K562 (cell line): ENCODE measurements around the gene KLHL18. TPM values are rescaled to one million over a fixed set of nuclear protein-coding genes. Genes with fewer than 3 reads are reported as not detected.

ENCODE experiments used
- HMGN3 ChIP-seq: IDR thresholded peaks from 2 replicates; pipeline ENCODE4 v1.6.1; 2011; ENCODE audit warnings: borderline replicate concordance, low read depth, mild to moderate bottlenecking, mixed read lengths, low read length; ENCODE audit not compliant: insufficient read length; ENCODE audit errors: extremely low read depth
- PTRF ChIP-seq: fragments of 450-650 bp; IDR thresholded peaks from 2 replicates; pipeline ENCODE4 v1.6.1; 2016; ENCODE audit warnings: mild to moderate bottlenecking, missing genetic modification characterization, missing compliant biosample characterization
- TAF15 ChIP-seq: fragments of 200-400 bp; formaldehyde crosslinking; IDR thresholded peaks from 2 replicates; pipeline ENCODE4 v1.6.1; 2017; ENCODE audit warnings: mild to moderate bottlenecking, low read depth, low read length, moderate library complexity
- ZBTB11 ChIP-seq, 3 experiments: fragments of 200-800 bp in 1 of 3; fragments of 250-450 bp in 1 of 3; fragments of 450-650 bp in 1 of 3; sonication (Bioruptor Pico) in 1 of 3; sonication (Bioruptor generic) in 1 of 3; formaldehyde crosslinking in 1 of 3; IDR thresholded peaks; 2 replicates each; pipeline versions ENCODE4 v1.6.1 to v1.8.0; 2016 to 2022; ENCODE audit warnings: mild to moderate bottlenecking in 2 of 3, missing genetic modification characterization in 2 of 3, missing compliant biosample characterization in 1 of 3, moderate library complexity in 1 of 3
- ZNF280B ChIP-seq: fragments of 250-450 bp; sonication (Bioruptor Pico); IDR thresholded peaks from 2 replicates; pipeline ENCODE4 v1.5.1; 2021; ENCODE audit warnings: mild to moderate bottlenecking
- ZNF561 ChIP-seq: fragments of 450-650 bp; formaldehyde crosslinking; conservative IDR thresholded peaks from 2 replicates; pipeline ENCODE4 v1.4.0; 2020; ENCODE audit warnings: mild to moderate bottlenecking, moderate library complexity
- polyA plus RNA-seq, 8 experiments: library from polyadenylated mRNA; depleted of rRNA in 4 of 8; stranded (reverse) in 5 of 8; unstranded in 3 of 8; fragments of >200 nt; fragmentation: Nextera tagmentation in 2 of 8; fragmentation: Illumina TruSeq in 1 of 8; extraction: Ambion mirVana in 2 of 8; extraction: Trizol in 1 of 8; gene quantifications; 2 replicates each; pipeline versions ENCODE4 v1.2.1 to v1.2.3, GENCODE V29; 2011 to 2014; ENCODE audit warnings: inconsistent platforms in 1 of 8, missing spikeins in 1 of 8
- total RNA-seq, 7 experiments: library from RNA; depleted of rRNA in 6 of 7; stranded (reverse); fragments of >200 nt in 6 of 7; fragmentation: Illumina TruSeq in 2 of 7; extraction: Trizol in 2 of 7; gene quantifications; 2 replicates each; pipeline versions ENCODE4 v1.2.1 to v1.2.3, GENCODE V29; 2011 to 2021; ENCODE audit warnings: low replicate concordance in 1 of 7
- TF ChIP-seq, protein P1 (sequence below): fragments of 450-650 bp; IDR thresholded peaks from 2 replicates; pipeline ENCODE4 v1.6.1; 2016; ENCODE audit warnings: mild to moderate bottlenecking, moderate library complexity
- TF ChIP-seq, protein P2 (sequence below): fragments of 450-650 bp; IDR thresholded peaks from one replicate; pipeline ENCODE4 v1.6.1; 2018; ENCODE audit warnings: mild to moderate bottlenecking, moderate library complexity; ENCODE audit not compliant: partially characterized antibody

Gene KLHL18
- total and polyA plus RNA-seq, 9 of the 15 experiments (the other 6 are each of a cell fraction or from before 2014, with no cell fraction given), result 26.7 to 97.5 (median 48.7) TPM

DNA sequence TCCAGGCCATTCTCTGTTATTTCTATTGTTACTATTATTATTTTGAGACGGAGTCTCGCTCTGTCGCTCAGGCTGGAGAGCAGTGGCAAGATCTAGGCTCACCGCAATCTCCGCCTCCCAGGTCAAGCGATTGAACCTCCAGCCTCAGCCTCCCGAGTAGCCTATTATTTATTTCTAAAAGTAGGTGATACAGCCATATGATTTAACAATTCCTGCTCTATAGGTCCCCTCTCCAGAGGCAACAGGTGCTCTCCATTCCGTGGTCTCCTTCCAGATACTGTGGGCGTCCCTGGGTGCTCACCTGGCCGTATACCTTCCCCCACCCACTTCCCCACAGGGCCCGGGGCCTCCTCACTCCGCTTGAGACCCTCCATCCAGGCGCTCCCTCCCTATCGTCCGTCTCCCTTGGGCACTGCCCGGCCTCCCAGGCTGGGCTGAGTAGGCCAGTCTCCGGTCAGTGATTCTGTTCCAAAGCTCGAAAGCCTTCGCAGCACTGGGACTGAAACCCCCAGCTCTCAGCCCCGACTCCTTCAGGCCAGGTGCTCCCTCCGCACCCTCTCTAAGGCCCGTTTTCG is 97.4 kb downstream of the KLHL18 start (continued):
- TF ChIP-seq ZNF280B (CRISPR knock-in tag) (no peak), TAF15 (no peak), ZNF561 (CRISPR knock-in tag) (no peak), ZBTB11 (CRISPR knock-in tag; IDR thresholded peaks at IDR 0.05) (no peak), PTRF (tag) (no peak), HMGN3 (no peak)
- TF ChIP-seq, protein P1, sequence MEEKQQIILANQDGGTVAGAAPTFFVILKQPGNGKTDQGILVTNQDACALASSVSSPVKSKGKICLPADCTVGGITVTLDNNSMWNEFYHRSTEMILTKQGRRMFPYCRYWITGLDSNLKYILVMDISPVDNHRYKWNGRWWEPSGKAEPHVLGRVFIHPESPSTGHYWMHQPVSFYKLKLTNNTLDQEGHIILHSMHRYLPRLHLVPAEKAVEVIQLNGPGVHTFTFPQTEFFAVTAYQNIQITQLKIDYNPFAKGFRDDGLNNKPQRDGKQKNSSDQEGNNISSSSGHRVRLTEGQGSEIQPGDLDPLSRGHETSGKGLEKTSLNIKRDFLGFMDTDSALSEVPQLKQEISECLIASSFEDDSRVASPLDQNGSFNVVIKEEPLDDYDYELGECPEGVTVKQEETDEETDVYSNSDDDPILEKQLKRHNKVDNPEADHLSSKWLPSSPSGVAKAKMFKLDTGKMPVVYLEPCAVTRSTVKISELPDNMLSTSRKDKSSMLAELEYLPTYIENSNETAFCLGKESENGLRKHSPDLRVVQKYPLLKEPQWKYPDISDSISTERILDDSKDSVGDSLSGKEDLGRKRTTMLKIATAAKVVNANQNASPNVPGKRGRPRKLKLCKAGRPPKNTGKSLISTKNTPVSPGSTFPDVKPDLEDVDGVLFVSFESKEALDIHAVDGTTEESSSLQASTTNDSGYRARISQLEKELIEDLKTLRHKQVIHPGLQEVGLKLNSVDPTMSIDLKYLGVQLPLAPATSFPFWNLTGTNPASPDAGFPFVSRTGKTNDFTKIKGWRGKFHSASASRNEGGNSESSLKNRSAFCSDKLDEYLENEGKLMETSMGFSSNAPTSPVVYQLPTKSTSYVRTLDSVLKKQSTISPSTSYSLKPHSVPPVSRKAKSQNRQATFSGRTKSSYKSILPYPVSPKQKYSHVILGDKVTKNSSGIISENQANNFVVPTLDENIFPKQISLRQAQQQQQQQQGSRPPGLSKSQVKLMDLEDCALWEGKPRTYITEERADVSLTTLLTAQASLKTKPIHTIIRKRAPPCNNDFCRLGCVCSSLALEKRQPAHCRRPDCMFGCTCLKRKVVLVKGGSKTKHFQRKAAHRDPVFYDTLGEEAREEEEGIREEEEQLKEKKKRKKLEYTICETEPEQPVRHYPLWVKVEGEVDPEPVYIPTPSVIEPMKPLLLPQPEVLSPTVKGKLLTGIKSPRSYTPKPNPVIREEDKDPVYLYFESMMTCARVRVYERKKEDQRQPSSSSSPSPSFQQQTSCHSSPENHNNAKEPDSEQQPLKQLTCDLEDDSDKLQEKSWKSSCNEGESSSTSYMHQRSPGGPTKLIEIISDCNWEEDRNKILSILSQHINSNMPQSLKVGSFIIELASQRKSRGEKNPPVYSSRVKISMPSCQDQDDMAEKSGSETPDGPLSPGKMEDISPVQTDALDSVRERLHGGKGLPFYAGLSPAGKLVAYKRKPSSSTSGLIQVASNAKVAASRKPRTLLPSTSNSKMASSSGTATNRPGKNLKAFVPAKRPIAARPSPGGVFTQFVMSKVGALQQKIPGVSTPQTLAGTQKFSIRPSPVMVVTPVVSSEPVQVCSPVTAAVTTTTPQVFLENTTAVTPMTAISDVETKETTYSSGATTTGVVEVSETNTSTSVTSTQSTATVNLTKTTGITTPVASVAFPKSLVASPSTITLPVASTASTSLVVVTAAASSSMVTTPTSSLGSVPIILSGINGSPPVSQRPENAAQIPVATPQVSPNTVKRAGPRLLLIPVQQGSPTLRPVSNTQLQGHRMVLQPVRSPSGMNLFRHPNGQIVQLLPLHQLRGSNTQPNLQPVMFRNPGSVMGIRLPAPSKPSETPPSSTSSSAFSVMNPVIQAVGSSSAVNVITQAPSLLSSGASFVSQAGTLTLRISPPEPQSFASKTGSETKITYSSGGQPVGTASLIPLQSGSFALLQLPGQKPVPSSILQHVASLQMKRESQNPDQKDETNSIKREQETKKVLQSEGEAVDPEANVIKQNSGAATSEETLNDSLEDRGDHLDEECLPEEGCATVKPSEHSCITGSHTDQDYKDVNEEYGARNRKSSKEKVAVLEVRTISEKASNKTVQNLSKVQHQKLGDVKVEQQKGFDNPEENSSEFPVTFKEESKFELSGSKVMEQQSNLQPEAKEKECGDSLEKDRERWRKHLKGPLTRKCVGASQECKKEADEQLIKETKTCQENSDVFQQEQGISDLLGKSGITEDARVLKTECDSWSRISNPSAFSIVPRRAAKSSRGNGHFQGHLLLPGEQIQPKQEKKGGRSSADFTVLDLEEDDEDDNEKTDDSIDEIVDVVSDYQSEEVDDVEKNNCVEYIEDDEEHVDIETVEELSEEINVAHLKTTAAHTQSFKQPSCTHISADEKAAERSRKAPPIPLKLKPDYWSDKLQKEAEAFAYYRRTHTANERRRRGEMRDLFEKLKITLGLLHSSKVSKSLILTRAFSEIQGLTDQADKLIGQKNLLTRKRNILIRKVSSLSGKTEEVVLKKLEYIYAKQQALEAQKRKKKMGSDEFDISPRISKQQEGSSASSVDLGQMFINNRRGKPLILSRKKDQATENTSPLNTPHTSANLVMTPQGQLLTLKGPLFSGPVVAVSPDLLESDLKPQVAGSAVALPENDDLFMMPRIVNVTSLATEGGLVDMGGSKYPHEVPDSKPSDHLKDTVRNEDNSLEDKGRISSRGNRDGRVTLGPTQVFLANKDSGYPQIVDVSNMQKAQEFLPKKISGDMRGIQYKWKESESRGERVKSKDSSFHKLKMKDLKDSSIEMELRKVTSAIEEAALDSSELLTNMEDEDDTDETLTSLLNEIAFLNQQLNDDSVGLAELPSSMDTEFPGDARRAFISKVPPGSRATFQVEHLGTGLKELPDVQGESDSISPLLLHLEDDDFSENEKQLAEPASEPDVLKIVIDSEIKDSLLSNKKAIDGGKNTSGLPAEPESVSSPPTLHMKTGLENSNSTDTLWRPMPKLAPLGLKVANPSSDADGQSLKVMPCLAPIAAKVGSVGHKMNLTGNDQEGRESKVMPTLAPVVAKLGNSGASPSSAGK, result no peak; the same call in 1 of the 2 replicates
- TF ChIP-seq, protein P2, sequence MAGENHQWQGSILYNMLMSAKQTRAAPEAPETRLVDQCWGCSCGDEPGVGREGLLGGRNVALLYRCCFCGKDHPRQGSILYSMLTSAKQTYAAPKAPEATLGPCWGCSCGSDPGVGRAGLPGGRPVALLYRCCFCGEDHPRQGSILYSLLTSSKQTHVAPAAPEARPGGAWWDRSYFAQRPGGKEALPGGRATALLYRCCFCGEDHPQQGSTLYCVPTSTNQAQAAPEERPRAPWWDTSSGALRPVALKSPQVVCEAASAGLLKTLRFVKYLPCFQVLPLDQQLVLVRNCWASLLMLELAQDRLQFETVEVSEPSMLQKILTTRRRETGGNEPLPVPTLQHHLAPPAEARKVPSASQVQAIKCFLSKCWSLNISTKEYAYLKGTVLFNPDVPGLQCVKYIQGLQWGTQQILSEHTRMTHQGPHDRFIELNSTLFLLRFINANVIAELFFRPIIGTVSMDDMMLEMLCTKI, result no peak
